ENCODE results near the gene GZMA.
"Not testable (repeated sequence)": the region's sequence is repeated elsewhere in the genome, so short reads cannot be mapped to it uniquely, and the experiment has no call there.

GZMA gene

DNA sequence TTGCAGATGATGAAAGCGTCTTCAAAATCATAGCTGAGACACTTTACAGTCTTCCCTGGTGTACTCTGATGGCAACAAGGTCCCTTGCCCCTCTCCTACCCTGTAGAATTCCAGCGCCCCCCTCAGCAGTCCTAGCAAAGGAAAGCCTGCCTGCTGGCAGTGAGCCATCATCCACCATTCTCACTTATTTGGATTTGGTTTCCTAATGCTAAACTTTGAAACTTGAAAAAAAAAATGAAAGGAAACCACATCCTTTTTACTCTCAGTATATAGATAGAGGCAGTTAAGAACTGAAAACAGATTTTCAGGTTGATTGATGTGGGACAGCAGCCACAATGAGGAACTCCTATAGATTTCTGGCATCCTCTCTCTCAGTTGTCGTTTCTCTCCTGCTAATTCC is at the start of gene GZMA:
Gene GZMA, plus strand, starts transcription at position 299 of the 400 bp plus-strand sequence. Its CDS starts 37 bp downstream, at position 336.
- DNase-seq (ENCODE audit: low spot score), result no peak

DNA sequence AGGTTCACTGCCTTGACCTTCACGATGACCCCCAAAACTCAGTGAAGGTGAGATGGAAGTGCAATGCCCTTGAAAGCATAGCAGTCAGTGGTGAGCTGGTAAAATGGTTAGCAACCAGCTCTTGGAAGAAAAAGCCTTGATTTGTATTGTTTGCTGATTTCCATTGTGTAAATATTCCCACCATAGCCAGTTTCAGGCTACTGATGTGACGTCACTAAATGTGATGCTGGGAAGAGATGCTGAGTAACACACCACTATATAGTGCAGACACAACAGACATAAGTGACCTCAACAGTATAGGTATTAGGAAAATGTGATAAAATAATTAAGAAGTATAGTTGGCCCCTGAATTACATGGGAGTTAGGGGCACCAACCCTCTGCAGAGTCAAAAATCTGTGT is 47.3 kb upstream of the GZMA start:
- no peak for DNase-seq (ENCODE audit: low spot score)

- no peak for DNase-seq (ENCODE audit: low spot score)
Measured at GRCh38 chr5:55062039-55062779, 40.2 kb upstream of the GZMA start.

- DNase-seq (ENCODE audit: low spot score), result no peak
Measured at GRCh38 chr5:55063220-55063863, 39.1 kb upstream of the GZMA start.

DNA sequence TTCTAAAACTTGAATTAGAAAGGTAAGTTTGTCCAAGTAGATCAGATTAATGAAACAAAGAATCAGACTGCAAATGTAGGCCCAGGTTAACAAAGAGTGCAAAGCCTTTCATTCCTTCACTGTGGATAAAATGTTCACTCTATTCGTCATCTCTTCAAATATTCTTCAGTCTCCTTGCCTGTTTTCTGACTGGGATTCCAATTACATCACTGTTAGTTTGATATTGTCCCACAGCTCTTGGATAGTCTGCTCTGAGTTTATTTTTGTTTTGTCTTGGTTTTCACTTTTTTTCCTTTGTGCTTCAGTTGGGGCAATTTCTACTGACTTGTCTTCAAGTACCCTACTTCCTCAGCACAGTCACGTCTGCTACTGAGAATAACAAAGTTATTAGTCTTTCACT is 38.5 kb upstream of the GZMA start:
- no peak for DNase-seq (ENCODE audit: low spot score)

- DNase-seq (ENCODE audit: low spot score), result no peak
Measured at GRCh38 chr5:55064523-55064922, 37.9 kb upstream of the GZMA start.

DNA sequence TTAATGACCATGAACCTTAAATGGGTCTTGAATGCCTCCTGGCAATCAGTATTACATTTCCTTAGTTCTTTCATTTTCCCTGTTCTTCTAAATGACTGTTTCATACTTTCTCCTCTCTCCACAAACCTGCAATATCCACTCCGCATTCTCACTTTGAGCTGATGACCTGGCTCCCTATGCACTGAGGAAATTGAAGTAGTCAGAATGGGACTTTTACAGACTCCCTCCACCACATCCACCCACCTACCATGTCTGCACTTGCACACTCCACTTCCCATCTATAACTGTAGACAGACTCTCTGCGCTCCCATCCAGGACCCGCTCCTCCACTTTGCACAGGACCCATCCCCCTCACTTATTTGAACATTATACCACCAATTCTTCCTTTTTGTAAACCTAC is 36.2 kb upstream of the GZMA start:
- DNase-seq (ENCODE audit: low spot score), result no peak

GRCh38 chr5:55070968-55071367 is 31.5 kb upstream of the GZMA start:
- no peak for DNase-seq (ENCODE audit: low spot score)

GRCh38 chr5:55071413-55071812 is 31.0 kb upstream of the GZMA start:
- DNase-seq (ENCODE audit: low spot score), result no peak

DNA sequence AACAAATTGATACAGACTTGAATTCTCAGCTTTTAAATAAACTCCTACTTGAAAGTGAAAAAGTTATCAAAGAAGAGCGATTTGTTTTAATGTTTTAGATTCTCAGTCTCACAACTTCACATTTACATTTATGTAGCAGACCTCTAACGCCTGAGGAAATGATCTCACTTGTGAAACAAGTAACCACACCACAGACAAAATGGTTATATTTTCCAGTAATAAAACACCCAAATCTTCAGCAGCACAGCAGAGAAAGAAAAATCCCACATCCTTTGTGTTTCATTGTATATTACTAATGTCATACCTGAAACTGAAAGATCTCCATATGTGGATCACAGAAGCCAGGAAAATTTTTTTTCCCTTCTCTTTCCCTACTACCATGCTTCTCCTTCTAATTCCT is 29.8 kb upstream of the GZMA start:
- DNase-seq (ENCODE audit: low spot score), result no peak

GRCh38 chr5:55073211-55073610 is 29.2 kb upstream of the GZMA start:
- no peak for DNase-seq (ENCODE audit: low spot score)

DNA sequence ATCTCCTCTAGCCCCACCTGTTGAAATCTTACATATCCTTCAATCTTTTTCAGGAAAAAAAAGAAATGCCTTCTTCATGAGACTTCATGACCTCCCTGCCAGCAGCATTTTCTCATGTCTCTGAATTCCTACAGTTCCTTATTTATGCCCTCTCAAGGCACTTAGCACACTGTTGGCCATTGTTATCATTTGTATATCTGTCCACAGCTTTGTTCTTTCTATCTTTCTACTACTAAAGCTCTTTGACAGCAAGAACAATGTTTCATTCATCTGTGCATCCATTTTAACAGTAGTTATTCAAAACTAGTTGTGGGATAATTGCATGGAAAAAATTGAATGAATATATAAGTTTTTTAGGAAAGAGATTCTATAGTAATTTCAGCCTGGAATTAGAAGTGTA is 20.9 kb upstream of the GZMA start:
- DNase-seq (ENCODE audit: low spot score), result no peak

- DNase-seq (ENCODE audit: low spot score), result not testable (repeated sequence)
Measured at GRCh38 chr5:55089301-55089700, 13.1 kb upstream of the GZMA start.

- not testable (repeated sequence) for DNase-seq (ENCODE audit: low spot score)
Measured at GRCh38 chr5:55091011-55091410, 11.4 kb upstream of the GZMA start.

DNA sequence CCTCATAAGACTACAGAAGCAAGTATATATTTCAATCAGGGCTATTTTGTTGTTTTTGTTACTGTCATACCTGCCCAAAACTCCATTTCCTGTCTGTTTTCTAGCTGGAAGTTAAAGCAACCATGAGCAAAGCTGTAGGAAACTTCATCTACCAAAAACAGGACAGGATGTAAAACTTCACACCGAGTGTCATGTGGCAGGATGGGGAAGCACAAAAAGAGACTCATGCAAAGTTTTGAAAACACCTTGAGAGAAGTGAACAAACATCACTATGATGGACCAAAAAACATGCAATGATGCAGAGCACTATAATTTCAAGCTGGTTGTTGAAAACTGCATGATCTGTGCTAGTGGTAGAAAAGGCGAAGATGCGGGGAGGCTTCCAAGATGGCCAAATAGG is 6.3 kb upstream of the GZMA start:
- no peak for DNase-seq (ENCODE audit: low spot score)

GRCh38 chr5:55096861-55097260 is 5.6 kb upstream of the GZMA start:
- no peak for DNase-seq (ENCODE audit: low spot score)

- DNase-seq (ENCODE audit: low spot score), result not testable (repeated sequence)
Measured at GRCh38 chr5:55101148-55101547, 1.3 kb upstream of the GZMA start.

DNA sequence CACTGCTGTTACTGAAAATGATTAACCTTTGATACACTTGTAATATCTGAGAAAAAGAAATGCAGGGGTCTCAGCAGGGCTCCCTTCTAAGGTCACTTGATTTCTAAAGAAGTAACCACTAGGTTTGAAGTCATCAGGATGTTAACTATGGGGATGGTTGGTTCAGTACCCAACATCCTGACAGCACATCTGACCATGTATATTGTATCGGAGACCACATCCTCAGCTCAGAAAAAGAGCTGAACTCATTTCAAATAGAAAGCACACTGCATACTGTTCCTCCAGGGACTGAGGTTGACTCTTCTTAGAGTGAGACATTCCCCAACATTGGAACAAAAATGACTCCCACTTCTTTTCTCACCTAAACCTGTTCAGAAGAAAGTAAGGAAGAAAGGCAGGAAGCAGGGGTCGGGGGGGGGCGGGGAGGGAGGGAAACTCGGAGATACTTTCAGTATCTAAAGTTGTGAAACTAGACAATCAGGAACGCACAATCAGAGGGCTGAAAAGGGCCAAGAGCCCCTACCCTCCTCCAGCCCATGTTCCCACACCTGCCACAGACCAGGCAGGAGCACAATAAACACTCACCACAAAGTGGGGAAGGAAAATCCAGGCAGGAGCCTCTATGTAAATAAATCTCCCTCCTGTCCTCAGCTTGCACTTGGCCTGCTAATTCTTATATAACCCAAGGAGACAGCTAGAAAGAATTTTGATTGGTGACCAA is 730 bp upstream of the GZMA start:
- DNase-seq (ENCODE audit: low spot score), result no peak

GRCh38 chr5:55104036-55104772 is 1.8 kb downstream of the GZMA start:
- no peak for DNase-seq (ENCODE audit: low spot score)

DNA sequence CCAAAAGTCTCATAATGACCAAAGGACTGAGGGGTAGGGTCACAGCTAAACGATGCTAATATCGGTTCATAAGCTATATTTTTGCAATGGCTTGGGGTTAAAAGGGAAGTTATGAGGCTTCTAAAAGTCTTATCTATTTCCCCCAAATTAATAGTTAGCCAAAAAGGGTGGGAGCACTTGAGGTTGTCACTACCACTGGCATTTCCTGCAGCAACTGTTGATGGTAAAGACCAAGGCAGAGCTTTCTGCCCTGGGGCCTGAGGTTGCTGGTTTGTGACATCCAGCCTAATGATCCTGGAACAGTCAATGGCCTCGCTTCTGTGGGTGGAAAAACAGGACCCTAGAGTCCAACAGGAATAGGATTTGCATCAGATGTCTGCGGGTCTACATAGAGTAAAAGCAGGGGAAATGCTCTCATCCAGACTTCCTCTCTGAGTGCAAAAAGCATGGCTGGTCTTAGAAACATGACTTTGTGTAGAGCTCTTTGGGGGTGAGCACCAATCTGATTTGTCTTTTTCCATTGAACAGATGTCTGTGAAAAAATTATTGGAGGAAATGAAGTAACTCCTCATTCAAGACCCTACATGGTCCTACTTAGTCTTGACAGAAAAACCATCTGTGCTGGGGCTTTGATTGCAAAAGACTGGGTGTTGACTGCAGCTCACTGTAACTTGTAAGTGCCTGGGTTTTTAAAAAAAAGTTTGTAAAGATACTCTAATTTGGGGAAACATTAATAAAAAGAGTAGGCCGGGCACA is 2.7 kb downstream of the GZMA start:
- DNase-seq (ENCODE audit: low spot score), result no peak

DNA sequence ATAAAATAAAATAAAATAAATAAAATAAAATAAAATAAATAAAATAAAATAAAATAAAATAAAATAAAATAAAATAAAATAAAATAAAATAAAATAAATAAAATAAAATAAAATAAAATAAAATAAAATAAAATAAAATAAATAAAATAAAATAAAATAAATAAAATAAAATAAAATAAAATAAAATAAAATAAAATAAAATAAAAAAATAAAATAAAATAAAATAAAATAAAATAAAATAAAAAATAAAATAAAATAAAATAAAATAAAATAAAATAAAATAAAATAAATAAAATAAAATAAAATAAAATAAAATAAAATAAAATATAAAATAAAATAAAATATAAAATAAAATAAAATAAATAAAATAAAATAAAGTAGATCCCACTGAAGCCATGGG is 3.5 kb downstream of the GZMA start:
- DNase-seq (ENCODE audit: low spot score), result not testable (repeated sequence)

- DNase-seq (ENCODE audit: low spot score), result no peak
Measured at GRCh38 chr5:55108661-55109060, 6.2 kb downstream of the GZMA start.
